GM04503 (cell line): ENCODE results near the gene CSE1L.
A peak's percentile ranks its signal among the peaks of the same experiment; 100 is the strongest.
"Not testable (repeated sequence)": the region's sequence is repeated elsewhere in the genome, so short reads cannot be mapped to it uniquely, and the experiment has no call there.

ENCODE experiments used
- DNase-seq: peaks from one replicate; pipeline ENCODE4 v3.0.0-alpha.2; 2012; ENCODE audit warnings: low read depth

CSE1L gene, protein sequence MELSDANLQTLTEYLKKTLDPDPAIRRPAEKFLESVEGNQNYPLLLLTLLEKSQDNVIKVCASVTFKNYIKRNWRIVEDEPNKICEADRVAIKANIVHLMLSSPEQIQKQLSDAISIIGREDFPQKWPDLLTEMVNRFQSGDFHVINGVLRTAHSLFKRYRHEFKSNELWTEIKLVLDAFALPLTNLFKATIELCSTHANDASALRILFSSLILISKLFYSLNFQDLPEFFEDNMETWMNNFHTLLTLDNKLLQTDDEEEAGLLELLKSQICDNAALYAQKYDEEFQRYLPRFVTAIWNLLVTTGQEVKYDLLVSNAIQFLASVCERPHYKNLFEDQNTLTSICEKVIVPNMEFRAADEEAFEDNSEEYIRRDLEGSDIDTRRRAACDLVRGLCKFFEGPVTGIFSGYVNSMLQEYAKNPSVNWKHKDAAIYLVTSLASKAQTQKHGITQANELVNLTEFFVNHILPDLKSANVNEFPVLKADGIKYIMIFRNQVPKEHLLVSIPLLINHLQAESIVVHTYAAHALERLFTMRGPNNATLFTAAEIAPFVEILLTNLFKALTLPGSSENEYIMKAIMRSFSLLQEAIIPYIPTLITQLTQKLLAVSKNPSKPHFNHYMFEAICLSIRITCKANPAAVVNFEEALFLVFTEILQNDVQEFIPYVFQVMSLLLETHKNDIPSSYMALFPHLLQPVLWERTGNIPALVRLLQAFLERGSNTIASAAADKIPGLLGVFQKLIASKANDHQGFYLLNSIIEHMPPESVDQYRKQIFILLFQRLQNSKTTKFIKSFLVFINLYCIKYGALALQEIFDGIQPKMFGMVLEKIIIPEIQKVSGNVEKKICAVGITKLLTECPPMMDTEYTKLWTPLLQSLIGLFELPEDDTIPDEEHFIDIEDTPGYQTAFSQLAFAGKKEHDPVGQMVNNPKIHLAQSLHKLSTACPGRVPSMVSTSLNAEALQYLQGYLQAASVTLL

DNA sequence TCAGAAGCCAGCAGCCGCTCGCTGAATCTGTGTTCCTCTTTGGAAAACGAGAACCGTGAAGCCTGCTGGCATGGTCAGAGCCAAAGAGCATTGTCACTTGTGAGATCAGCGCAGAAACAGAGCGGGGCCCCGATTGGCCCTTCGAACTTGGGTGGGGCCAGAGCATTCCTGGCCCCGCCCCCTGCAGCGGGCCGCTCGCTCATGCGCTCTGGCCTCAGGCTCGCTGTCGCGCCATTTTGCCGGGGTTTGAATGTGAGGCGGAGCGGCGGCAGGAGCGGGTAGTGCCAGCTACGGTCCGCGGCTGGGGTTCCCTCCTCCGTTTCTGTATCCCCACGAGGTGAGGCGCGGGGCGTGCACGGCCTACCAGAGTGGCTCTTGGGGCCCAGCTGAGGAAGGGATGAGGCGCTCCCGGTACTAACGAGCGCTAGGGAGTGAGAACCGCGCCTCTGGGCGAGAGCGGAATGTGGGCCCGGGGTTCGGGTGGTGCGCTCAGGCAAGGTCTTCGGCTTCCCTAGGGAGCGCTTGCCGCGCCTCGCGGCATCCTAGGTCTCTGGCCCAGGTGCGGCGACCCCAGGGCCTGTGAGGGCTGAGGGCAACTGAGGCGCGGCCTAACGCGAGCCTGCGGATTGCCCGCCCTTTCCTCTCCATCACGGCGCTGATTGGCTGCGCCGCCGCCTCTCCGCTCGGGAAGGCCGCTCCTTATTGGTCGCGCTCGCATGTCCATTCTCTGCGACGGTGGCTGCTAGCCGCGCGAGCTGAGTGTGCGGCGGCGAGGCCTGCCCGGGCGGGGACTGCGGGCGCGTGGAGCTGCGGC, at the start of gene CSE1L:
TSS of gene CSE1L (plus strand) at position 226 of the 814 bp plus-strand sequence. CDS start 12,152 bp downstream, outside the sequence.
- peak; percentile 62 for DNase-seq

- DNase-seq: no peak
These were observed 45.9 kb upstream of the CSE1L start for GRCh38 chr20:48999890-49000870.

GRCh38 chr20:49001741-49002140, 44.4 kb upstream of the CSE1L start:
- no peak for DNase-seq

DNA sequence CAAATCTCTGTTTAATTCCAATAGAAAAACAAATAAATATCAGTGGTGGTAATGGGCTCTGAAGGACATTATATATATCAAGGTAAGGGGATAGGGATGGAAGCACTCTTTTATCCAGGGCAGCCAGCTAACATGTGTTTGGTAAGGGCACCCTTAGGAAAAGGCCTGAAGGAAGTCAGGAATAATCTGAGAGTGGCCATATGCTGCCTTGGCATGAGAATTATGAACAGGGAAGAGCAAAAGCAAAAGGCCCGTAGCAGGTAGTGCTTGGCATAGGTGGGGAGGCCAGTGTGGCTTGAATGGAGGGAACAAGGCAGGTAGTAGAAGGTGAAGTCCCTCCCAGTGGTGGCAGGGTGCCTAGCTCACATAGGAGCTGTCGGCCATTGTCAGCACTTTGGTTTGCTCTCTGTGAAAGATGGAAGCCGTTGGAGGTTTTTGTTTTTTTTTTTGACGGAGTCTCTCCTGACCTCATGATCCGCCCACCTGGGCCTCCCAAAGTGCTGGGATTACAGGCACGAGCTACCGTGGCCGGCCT, 39.6 kb upstream of the CSE1L start:
- DNase-seq: no peak

DNA sequence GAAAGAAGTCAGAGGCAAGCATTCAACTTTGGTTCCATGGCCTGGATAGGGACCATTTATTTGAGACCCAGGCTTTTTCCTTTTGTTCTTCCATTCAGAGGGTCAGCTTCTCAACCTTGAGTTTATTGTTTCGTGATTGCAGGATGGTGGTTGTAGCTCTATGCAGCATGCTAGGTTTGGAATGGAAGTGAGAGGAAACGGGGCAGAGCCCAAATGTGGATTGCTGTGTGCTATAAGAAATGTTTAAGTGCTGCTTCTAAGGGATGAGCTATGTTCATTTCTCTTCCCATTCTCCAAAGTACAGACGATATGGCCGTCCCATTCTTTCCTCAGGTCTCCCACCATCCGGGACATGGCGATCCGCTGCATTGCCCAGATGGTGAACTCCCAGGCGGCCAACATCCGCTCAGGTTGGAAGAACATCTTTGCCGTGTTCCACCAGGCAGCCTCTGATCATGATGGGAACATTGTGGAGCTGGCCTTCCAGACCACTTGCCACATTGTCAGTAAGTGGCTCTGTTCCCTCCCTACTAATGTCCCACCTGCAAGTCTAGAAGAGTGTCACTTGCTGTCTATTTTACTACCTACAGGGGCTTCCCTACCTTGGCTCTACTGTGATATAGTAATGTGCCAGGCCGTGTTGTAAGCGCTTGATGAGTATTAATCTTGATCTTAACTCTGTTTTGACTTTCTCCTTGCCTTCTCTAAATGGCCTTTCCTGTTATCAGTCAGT, 36.0 kb upstream of the CSE1L start:
- DNase-seq: no peak

GRCh38 chr20:49024220-49024619, 21.9 kb upstream of the CSE1L start:
- no peak for DNase-seq

- not testable (repeated sequence) for DNase-seq
These were observed 17.9 kb upstream of the CSE1L start for GRCh38 chr20:49028177-49028576.

GRCh38 chr20:49028684-49029083, 17.4 kb upstream of the CSE1L start:
- DNase-seq: no peak

GRCh38 chr20:49029203-49029602, 16.9 kb upstream of the CSE1L start:
- peak; percentile 44 for DNase-seq

DNA sequence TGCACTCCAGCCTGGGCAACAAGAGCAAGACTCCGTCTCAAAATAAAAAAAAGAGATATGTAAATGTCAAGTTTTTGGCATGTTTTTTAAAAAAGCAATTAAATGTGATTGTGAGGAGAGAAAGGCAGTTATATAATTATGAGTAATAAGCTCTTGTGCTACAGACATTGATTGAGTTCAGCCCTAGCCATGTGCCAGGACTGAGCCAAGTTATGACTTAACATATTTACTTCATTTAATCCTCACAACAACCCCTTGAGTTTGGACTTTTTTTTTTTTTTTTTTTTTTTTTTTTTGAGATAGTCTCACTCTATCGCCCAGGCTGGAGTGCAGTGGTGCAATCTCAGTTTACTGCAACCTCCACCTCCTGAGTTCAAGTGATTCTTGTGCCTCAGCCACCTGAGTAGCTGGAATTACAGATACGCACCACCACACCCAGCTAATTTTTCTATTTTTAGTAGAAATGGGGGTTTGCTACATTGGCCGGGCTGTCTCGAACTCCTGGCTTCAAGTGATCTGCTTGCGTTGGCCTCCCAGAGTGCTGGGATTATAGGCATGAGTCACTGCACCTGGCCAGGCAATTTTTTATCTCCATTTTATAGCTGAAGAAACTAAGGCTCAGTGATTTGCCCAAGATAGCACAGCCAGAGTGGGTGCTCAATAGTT, 15.0 kb upstream of the CSE1L start:
- no peak for DNase-seq

- no peak for DNase-seq
These were observed 13.7 kb upstream of the CSE1L start for GRCh38 chr20:49032455-49032854.

DNA sequence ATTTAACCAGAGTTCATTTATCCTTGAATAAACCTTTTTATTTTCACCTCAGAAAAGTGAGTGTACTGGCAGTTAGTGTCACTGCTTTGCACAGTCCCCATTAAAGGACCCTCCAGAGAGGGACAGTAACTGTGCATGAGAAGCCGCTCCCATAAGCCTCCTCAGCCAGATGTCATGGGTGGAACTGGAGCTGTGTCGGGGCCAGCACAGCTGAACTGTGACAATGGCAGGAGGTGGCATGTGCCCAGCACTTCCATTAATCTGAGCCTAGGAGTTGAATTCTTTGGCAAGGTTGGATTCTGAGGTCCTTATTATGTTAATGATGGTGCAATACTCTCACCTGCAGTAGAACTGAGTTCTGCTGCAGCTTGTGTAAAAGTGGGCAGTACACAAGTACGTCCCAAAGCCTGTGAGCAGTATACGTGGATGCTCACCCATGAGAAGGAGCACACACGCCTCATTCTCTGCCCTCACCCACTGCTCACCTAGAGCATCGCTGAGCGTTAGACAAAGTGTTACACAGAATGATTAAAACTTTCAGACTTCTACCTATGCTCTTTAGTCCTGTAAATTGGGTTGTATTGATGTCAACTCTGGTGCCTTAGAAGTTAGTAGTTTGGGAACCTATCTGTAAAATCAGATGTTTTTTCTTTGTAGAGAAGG, 11.9 kb upstream of the CSE1L start:
- DNase-seq: no peak

DNA sequence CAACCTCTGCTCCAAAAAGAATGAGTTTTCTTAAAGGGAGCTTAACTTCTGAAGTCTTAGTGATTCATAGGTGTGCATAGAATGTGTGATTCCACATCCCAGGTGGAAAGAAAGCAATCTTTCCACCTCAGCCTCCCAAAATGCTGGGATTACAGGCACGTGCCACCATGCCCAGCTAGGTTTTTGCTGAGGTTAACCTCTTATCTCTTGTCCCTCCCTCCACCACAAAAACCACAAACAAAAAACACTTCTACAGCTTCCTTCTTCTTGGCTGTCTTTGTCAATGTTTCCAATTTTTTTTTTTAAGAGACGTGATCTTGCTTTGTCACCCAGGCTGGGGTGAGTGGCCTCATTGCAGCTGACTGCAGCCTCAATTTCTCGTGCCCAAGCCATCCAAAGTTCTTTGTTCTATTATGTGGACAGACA, 8.1 kb upstream of the CSE1L start:
- no peak for DNase-seq

- DNase-seq: no peak
These were observed 6.3 kb upstream of the CSE1L start for GRCh38 chr20:49039854-49040253.

DNA sequence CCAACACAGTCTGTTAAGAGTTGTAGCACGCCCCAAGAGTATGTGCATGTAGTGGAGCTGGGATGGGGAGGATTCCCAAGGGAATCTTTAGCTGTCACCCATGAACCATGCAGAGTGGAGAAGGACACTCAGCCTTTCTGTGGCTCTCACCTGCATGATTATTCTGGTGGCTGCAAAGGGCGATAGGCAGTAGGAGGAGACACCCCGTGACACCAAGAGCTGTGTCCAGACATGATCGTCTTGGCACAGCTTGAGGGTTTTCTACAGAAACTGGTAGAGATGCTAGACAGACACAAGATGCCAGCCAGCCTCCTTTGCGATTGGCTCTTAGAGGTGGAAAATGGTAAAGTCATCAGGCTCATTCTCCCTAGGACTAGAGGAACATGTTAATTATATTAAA, 3.1 kb upstream of the CSE1L start:
- DNase-seq: no peak

GRCh38 chr20:49045440-49046086, 549 bp upstream of the CSE1L start:
- DNase-seq: no peak

DNA sequence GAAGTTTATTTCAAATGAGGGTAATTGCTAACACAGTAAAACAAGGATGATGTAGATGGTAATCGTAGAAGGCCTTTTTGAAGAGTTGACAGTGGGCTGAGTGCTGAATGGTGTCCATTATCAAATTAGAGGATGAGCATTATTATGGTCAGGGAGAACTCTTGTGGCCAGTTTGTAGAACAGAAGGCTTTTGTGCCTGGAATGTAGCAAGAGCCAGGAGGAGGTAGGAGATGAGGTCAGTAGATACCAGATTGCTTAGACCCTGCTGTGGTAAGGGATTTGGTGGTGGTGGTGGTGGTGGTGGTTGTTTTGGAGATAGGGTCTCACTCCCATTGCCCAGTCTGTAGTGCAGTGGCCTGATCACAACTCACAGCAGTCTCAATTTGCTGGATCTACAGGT, 6.2 kb downstream of the CSE1L start:
- DNase-seq: no peak

GRCh38 chr20:49054056-49054643, 8.0 kb downstream of the CSE1L start:
- DNase-seq: no peak
